OCI-M2 (cell line): Measurements from ENCODE around the gene RBMS2.
"Not testable (repeated sequence)": the region's sequence is repeated elsewhere in the genome, so short reads cannot be mapped to it uniquely, and the experiment has no call there.

Source experiments
- DNase-seq: peaks from one replicate; lab custom pipeline; 2025; ENCODE audit not compliant: unreplicated experiment; lab: John Stamatoyannopoulos, UW

The RBMS2 gene

DNA sequence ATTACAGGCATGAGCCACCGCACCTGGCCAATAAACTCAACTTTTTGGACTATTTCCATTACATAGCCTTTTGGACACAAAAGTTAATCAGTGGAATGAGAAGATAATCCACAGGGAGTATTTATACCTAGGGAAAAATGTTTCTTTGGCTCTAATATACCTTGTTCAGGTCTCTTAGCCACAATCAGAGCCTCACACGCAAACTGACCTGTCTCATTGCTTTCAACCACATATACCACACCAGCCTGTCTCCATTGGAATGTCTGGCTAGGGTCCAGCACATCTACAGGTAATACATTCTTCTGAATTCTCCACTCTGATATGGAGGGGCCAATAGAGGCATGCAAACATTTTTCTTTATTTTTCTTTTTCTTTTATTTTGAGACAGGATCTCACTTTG lies 3.8 kb upstream of the RBMS2 start:
- DNase-seq: no peak

DNA sequence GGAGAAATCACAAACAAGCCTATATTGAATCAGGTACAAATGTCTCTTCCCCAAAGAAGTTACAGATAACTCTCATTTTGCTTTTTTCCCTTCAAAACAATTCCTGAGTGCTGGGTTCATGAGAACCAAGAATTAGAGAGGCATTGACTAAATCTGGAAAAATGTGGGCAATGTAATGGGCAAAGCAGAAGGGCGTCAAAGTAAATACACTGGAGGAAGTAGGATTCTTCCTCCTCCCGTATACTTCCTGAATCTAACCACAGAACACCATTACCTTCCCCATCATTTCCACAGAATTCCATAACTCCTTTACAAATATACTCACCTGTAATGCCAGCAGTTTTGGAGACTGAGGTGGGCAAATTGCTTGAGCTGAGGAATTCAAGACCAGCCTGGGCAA lies 3.0 kb upstream of the RBMS2 start:
- no peak for DNase-seq

DNA sequence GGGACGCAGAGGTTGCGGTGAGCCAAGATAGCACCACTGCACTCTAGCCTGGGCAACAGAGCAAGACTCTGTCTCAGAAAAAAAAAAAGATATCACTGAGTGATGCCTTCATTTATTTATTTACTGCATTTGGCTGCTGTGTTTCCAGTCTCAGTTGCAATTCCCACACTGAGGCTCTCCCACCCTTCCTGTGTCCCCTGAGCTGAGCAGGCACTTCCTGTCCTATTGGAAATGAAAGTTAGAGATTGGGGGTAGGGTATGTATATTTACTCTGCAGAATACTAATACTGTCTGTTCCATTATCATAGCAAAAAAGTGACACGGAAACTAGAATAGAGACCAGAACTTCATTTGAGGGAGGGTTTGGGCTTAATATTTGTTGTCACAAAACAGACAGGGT lies 1.6 kb upstream of the RBMS2 start:
- DNase-seq: no peak

DNA sequence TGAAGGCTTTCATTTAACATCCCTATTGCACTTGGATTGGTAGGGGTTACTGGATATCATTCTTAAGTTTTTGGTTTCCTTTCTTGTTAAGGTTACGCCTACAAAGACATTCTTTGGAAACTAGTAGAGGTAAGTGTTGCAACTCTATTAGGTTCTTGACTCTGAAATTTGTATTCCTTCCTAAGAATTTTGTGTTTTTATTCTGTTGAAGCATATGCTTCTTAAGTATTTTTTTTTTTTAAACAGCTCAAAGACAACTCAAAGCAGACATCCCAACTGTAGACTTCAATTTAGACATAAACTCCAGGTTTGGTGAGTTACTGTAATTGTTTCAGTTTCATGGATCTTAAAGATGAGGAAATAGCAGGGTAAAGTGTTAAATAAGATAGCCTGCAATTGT lies 1.1 kb upstream of the RBMS2 start:
- DNase-seq: no peak

DNA sequence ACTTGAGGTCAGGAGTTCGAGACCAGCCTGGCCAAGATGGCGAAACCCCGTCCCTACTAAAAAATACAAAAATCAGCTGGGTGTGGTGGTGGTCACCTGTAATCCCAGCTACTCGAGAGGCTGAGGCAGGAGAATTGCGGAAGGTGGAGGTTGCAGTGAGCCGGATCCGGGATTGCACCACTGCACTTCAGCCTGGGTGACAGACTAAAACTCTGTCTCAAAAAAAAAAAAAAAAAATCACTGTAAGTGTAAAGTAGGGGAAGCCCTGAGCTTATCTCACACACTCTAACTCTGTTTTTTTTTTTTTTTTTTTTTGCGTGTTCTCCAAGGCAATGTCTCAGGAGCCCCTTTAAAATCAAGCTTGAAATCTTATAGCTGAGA lies 421 bp upstream of the RBMS2 start:
- DNase-seq: no peak

DNA sequence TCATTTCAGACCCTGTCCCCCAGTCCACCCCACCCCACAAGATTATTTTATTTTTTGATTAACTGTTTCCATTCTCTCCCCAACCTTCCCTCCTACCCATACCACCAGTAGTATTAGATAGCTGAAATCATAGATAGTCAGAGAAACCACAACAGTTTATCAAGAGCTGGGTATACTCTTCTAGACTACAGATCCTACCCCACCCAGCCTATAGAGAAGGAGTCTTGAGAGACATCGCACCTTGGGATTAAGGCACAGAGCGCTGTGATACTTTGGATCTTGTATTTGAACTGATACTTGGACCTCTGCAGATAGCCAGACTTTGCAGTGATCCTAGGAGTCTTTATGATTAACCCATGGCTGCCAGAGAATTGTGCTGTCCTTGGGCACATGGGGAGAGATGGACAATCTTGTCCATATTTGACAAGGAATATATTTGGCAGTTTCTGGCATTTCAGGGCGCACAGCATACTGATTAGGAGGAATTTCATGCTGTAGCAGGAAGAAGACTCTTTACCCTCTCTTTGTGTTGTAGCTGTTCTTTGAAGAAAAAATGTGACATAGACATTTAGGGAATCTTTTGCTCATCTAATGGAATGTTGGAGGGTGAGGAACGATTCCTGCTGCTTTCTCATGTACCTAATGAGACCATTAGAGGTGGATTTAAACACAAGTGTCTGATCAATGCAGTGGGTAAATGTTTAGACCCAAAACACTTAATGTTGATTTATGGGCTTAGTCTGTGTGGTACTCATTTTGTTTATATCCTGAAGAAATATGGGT lies 982 bp downstream of the RBMS2 start:
- DNase-seq: peak; percentile 39

DNA sequence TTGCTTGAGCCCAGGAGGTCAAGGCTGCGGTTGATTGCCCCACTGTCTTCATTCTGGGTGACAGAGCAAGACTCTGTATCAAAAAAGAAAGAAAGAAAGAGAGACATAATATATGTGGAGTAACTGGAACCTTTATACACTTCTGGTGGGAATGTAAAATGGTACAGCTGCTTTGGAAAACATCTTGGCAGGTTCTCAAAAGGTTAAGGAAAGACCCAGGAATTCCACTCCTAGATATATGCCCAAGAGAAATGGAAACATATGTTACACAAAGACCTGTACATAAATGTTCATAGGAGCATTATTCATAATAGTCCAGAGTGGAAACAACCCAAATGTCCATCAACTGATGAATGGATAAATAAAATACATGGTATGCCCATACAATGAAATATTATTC lies 7.2 kb downstream of the RBMS2 start:
- no peak for DNase-seq

DNA sequence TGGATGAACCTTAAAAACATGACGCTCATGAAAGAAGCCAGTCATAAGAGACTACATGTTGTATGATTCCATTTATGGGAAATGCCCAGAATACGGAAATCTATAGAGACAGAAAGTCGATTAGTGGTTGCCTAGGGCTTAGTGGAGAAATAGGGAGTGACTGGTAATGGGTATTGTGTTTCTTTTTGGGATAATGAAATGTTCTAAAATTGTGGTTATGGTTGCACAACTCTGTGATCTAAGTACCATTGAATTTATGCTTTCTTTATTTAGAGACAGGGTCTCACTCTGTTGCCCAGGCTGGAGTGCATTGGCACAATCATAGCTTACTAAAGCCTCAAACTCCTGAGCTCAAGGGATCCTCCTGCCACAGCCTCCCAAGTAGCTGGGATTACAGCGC lies 8.0 kb downstream of the RBMS2 start:
- DNase-seq: no peak

DNA sequence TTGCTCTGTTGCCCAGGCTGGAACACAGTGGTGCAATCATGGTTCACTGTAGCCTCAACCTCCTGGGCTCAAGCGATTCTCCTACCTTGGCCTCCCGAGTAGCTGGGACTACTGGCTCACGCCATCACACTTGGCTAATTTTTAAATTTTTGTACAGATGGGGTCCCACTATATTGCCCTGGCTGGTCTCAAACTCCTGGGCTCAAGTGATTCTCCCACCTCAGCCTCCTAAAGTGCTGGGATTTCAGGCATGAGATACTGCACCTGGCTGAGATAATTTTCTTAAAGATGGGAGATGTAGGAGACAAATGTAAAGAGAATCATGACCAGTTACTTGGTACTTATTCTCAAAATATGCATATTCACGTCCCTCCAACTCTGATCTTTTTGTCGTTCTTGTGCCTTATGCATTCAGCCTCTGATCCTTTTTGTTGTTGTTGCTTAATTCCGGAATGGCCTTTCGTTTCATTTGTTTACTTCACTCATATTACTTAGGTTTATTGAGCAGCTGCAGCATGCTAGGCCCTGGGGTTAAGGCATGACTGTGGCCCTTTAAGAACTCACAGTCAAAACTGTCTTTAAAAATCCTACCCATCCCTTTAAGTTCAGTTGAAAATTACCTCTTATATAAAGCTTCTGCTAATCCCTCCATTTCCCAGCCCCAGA lies 8.9 kb downstream of the RBMS2 start:
- no peak for DNase-seq

DNA sequence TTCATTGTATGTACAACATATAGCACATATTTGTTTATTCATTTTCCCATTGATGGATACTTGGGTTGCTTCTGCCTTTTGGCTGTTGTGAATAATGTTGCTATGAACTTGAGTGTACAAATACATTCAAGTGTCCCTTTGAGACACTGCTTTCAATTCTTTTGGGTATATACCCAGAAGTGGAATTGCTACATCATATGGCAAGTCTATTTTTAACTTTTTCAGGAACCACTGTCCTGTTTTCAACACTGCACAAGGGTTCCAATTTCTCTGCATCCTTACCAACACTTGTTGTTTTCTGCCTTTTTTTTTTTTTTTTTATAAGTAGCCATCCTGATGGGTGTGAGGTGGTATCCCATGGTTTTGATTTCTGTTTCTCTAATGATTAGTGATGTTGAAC lies 15.9 kb downstream of the RBMS2 start:
- DNase-seq: no peak

DNA sequence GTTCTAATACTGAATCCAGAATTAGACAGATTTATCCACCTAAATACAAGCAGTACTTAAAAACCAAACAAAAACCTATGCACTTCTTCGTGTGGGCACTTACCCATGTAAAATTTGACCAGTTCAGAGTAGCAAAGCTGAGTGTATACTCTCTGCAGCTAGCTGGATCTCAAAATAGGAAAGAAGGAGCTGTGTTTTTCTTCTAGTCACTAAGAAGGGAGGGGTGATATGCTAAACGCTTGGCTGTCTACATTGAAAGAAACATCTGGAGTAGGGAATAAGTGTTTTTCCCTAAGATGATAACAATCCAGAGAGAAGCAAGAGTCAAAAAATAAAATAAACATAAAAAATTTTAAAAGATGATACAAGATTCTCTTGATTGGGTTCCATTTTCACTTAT lies 20.0 kb downstream of the RBMS2 start:
- DNase-seq: no peak

DNA sequence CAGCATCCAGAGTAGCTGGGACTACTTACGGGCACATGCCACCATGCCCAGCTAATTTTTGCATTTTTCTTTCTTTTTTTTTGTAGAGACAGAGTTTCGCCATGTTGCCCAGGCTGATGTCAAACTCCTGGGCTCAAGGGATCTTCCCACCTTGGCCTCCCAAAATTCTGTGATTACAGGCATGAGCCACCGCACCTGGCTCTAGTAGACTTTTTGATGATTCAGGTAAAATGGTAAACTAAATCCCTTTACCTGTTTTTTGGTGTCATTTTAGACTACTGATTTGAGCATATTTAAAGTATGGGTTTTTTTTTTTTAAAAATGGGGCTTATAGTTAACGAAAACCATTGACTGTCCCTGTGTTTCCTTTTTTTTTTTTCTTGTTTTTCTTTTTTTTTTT lies 20.5 kb downstream of the RBMS2 start:
- no peak for DNase-seq

DNA sequence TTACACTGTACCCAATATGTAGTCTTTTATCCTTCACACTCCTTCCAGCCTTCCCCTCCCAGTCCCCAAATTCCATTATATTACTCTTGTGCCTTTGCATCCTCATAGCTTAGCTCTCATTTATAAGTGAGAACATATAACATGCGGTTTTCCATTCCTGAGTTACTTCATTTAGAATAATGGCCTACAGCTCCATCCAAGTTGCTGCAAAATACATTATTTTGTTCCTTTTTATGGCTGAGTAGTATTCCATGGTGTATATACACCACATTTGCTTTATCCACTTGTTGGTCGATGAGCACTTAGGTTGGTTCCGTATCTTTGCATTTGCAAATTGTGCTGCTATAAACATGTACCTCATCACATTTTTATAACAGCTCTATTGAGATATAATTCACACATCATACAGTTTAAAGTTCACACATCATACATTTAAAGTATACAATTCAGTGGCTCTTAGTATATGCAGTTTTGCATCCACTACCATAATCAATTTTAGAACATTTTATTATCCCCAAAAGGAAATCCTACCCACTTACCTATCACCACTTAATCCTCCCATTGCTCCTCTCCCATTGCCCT lies 23.5 kb downstream of the RBMS2 start:
- DNase-seq: no peak

DNA sequence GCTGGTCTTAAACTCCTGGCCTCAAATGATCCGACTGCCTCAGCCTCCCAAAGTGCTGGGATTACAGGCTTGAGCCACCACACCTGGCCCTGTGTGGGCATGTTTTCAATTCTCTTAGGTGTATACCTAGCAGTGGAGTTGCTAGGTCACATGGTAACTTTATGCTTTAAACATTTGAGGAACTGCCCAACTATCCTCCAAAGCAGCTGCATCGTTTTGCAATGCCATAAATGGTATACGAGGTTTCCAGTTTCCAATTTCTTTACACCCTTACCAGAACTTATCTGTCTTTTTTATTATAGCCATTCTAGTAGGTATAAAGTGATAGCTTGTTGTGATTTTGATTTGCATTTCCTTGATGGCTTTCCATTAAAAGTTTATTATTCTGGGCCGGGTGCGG lies 25.1 kb downstream of the RBMS2 start:
- DNase-seq: no peak

DNA sequence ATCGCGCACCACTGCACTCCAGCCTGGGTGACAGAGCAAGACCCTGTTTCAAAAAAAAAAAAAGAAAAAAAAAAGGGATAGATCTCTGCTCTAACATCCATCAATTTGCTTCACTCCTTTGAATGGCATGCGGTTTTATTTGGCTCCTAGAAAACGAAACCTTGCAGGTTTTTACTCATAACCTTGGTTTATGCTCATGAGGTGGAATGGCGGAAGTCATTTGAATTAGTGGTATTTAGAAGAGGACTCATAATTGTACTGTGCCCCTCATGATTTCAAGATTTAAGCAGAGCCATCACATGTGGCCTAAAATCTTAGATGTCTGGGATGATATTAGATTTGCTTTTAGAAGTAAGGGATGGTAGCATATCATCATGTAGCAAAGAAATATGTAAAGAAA lies 29.4 kb downstream of the RBMS2 start:
- no peak for DNase-seq

DNA sequence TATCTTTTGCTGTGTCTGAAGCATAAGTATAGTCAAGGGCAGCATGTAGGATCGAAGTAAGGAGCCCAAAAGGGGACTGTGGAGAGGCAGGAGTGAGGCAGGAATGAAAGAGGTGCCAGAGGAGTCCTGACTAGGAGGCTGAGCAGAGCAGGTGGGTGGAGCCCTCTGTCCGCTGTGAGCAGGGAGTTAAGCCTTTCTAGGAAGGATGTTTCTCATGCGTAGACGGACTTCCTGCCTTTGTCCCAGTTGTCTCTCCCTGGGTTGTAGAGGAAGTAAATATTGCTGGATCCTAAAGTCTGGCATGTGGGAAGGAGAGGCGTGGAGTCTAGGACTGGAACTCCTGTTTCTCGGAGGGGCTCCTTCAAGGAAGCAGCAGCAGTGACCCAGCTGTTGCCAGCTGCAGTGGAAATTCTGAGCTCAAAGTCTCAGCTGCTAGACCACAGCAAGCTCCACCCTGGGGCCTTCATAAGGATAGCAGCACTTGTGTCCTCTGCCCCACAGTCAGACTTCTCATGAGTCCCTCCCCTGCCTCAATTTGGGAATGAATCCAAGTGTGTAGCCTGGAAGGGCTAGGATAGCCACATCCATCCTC lies 44.0 kb downstream of the RBMS2 start:
- DNase-seq: no peak

DNA sequence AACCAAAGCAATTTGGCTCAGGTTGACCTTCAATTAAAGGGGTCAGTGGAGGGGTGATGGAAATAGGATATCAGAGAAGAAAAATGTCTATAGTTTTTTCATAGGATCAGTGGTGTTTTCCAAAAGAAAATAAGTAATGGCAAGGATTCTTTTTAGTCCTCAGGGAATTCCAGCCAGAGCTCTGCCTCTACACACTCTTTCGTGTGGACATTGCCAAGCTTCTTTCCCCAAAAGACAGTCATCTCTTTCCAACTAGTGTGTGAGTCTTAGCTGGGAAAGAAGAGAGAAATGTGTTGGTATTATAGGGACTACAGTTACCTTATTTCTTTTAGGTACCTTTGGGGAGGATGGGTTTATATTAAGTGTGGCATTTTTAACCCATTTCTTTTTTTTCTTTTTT lies 46.5 kb downstream of the RBMS2 start:
- no peak for DNase-seq

DNA sequence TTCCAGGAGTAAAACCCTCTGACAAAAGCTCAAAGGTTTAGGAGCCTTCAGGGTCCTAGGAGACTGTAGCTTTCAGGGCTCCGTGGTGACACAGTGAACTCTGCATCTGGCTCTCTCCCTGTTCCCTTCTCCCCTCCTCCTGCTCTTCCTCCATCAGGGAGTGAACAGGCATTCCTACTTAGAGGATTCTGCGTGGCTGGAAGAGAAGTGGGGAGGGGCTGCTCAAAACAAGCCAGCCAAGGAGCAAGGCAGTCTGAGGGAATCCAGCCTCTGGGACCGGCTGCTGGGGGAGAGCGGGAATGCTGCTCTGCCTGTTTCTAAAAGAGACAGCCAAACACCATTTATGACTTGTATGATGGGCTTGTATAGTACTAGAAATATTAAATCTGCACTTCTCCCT lies 49.5 kb downstream of the RBMS2 start:
- no peak for DNase-seq

DNA sequence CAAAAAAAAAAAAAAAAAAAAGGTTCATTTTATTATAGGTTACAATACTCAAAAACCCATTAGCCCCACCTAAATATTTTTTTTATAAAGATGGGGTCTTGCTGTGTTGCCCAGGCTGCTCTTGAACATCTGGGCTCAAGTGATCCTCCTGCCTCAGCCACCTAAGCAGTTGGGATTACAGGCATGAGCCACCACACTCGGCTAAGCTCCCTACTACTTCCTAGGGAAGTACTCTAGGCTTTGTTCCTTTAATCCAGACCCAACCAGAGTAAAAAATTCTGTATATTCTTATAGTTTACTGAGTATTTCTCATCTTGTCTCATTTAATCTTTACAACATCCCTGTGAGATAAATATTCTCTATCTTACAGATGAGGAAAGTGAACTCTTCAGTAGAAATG lies 50.7 kb downstream of the RBMS2 start:
- DNase-seq: no peak

DNA sequence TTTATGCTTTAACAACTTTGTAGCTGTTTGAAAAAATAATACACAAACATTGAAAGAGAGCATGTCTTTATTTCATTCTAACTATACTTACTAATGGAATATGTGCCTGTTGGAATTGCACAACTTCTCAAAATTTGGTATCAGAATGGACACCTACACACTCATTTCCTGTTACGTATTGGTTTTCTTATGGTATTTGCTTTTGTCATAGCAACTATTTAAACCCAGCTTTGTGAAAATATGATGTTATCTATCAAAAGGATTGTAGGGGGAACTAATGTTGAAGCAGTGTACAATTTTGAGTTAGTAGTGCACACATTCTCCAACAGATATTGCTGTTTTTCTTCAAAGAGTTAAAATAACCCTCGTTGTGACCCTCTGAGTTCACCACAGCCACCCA lies 52.6 kb downstream of the RBMS2 start:
- no peak for DNase-seq

DNA sequence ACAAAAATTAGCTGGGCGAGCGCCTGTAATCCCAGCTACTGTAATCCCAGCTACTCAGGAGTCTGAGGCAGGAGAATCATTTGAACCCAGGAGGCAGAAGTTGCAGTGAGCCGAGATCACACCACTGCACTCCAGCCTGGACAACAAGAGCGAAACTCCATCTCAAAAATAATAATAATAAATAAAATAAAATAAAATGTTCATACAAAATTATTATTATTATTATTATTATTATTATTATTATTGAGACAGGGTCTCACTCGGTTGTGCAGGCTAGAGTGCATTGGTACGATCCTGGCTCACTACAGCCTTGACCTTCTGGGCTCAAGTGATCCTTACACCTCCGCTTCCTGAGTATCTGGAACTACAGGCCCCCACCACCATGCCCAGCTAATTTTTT lies 55.6 kb downstream of the RBMS2 start:
- DNase-seq: not testable (repeated sequence)

DNA sequence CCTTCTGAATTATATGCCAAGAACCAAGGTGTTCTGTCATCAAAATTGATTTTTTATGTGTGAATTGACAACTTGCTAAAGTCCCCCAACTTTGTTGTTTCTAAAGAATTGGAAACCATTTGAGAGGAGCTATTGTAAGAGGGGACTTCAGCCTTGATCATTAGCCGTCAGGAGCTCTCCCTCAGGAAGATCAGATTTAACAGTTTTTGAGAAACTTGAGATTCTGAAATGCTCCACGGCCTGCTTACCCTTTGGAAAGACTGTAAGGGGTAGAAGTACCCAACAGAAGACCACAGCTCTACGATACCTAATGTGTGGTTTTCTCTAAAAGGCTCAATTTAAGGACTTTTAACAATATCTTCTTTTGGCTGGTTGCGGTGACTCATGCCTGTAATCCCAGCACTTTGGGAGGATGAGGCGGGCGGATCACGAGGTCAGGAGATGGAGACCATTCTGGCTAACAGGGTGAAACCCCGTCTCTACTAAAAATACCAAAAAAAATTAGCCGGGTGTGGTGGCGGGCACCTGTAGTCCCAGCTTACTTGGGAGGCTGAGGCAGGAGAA lies 57.4 kb downstream of the RBMS2 start:
- DNase-seq: no peak
